ENCODE measurements around the gene NMU.
"Not testable (repeated sequence)": the region's sequence is repeated elsewhere in the genome, so short reads cannot be mapped to it uniquely, and the experiment has no call there.

The NMU gene

DNA sequence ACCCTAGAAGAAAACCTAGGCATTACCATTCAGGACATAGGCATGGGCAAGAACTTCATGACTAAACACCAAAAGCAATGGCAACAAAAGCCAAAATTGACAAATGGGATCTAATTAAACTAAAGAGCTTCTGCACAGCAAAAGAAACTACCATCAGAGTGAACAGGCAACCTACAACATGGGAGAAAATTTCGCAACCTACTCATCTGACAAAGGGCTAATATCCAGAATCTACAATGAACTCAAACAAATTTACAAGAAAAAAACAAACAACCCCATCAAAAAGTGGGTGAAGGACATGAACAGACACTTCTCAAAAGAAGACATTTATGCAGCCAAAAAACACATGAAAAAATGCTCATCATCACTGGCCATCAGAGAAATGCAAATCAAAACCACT is 12.0 kb downstream of the NMU start:
- DNase-seq (ENCODE audit: low read depth): not testable (repeated sequence)

GRCh38 chr4:55618546-55619143 is 17.5 kb downstream of the NMU start:
- no peak for DNase-seq (ENCODE audit: low read depth)

- DNase-seq (ENCODE audit: low read depth): no peak
These were observed 18.4 kb downstream of the NMU start for GRCh38 chr4:55617587-55618197.

- DNase-seq (ENCODE audit: low read depth): no peak
These were observed 21.1 kb downstream of the NMU start for GRCh38 chr4:55615008-55615407.

DNA sequence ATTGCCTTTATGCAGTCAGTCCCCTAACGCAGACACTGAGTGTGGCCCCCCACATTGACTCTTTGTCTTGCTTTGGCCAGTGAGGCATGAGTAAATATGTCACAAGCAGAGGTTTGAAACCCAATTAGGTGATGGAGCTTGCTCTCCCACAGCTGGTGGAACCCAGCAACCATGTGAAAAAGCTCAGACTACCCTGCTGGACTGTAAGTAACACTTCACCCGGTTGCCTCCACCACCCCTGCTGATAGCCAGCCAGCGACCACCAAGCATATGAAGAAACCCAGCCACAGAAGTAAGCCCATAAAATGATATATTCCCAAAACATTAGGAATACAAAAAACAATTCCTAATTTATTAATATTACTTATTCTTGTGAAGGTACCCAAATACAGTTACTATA is 22.5 kb downstream of the NMU start:
- DNase-seq (ENCODE audit: low read depth): no peak

DNA sequence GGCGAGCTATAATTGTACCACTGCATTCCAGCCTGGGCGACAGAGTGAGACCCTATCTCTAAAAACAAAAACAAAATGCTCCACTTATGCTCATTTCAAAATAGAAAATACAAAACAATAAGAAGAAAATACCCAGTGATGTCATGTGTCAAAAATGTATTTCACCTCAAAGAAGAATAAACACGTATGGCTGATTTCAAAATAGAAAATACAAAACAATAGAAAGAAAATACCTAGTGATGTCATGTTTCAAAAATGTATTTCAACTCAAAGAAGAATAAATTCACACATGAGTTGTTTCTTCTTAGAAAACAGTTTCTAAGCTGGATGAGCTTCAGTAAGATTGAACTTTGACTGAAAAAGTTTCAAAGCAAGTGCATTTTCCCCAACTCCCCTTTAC is 23.8 kb downstream of the NMU start:
- no peak for DNase-seq (ENCODE audit: low read depth)

GRCh38 chr4:55611358-55612059 is 24.6 kb downstream of the NMU start:
- no peak for DNase-seq (ENCODE audit: low read depth)

DNA sequence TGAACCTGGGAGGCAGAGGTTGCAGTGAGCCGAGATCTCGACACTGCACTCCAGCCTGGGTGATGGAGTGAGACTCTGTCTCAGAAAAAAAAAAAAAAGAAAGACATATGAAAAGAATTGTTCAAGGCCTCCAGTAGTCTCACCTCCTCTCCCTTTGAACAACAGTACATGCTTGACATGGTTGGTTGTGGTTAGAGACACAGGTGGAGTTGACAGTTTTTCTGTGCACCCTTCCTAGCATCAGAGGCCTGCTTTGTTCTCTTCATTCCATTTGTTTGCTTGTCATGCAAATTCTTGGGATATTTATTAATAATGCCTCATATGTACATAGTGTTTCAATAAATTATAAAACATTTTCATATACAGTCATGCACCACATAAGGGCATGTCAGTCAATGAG is 25.7 kb downstream of the NMU start:
- no peak for DNase-seq (ENCODE audit: low read depth)

GRCh38 chr4:55609393-55609866 is 26.7 kb downstream of the NMU start:
- DNase-seq (ENCODE audit: low read depth): no peak

DNA sequence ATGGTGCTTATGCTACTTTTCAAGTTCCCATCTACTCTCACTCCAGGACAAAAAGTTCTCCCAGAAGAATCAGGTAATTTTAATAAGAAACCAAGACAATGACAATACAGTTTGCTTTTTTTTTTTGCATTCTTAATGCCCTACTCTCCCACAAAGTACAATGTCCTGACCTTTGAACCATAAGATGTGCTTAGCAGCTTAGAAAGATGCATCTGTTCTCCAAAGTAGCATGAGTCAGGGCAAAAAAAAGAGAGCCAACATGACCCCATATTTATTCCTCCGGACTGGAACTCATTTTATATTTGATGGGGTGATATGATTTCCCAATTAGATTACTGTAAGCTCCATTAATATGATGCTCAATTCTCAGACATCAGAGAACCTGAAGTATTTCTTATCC is 27.5 kb downstream of the NMU start:
- no peak for DNase-seq (ENCODE audit: low read depth)

GRCh38 chr4:55604996-55605395 is 31.1 kb downstream of the NMU start:
- no peak for DNase-seq (ENCODE audit: low read depth)

GRCh38 chr4:55600640-55601039 is 35.5 kb downstream of the NMU start:
- no peak for DNase-seq (ENCODE audit: low read depth)

DNA sequence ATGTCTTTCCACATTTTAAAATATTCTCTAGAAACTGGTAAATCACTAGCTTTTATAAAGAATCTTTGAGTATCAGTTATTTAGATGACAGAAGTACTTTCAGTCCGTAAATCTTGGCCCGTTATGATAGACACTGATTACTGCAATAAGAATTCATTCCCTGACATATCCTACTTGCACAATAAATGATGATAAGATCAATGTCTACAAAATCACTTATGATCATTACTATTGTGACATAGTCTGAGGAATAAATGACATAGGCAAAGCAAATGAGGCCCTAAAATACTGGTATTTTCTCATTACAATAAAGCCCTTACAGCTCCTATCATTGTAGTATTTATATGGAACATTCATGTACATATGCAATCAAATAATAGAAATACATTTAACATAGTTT is 37.5 kb downstream of the NMU start:
- no peak for DNase-seq (ENCODE audit: low read depth)

DNA sequence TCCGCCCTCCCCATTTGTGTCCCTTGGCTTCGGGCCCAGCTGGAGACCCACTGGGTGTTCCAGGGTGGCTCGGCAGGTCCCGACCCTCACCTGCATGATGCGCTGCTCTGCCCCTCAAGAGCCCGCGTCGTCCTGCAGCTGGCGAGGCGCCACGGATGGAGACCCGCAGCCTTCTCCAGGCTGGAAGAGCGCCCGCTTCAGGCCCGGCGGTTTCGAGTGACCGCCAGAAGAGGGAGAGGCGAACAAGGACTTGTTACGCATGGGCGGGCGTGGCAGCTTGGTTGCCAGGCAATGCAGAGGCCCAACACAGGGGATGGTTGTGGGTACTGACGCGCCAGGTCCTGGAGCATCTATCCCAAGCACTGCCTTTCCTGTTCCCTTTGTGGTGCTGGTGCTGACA is 44.1 kb downstream of the NMU start, which contains the start of gene PDCL2:
PDCL2 (minus strand) TSS at position 232 of the 400 bp plus-strand sequence; CDS start at position 96, 136 bp downstream.
- no peak for DNase-seq (ENCODE audit: low read depth)

DNA sequence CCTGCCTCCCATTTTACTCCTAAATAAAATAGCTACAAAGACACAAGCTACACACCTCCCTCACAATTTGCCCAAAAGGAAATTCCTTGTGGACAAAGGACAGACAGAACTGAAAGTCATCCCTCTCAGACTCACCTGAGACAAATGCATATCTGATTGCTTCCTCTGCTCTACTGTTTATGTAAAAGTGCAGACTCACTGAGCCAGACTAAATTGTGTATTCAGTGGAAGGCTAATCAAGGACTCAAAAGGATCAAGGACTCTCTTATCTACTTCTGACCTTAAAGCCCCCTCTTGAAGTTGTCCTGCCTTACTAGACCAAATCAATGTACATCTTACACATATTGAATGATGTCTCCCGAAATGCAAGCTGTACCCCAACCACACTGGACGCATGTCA is 47.9 kb downstream of the NMU start:
- DNase-seq (ENCODE audit: low read depth): no peak

- not testable (repeated sequence) for DNase-seq (ENCODE audit: low read depth)
These were observed 53.3 kb downstream of the NMU start for GRCh38 chr4:55582773-55583172.

GRCh38 chr4:55578341-55579010 is 57.6 kb downstream of the NMU start:
- DNase-seq (ENCODE audit: low read depth): no peak

- no peak for DNase-seq (ENCODE audit: low read depth)
These were observed 60.6 kb downstream of the NMU start for GRCh38 chr4:55575513-55575912.

DNA sequence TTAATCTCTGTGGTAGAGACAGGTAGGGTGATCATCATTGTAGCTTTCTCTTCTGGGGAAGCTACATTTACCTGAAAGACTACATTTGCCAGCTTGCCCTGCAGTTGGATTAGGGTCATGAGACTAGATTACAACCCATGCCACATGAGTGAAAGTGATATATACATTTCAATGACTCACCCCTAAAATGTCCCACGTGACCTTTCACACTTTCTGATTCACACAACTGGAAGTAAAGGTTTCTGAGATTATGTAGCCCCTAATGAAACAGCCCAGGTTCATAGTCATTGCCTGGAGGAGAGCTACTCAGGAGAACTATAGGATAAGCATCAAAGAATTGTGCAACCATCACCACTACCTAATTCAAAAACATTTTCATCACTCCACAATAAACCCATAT is 61.8 kb downstream of the NMU start:
- DNase-seq (ENCODE audit: low read depth): no peak

DNA sequence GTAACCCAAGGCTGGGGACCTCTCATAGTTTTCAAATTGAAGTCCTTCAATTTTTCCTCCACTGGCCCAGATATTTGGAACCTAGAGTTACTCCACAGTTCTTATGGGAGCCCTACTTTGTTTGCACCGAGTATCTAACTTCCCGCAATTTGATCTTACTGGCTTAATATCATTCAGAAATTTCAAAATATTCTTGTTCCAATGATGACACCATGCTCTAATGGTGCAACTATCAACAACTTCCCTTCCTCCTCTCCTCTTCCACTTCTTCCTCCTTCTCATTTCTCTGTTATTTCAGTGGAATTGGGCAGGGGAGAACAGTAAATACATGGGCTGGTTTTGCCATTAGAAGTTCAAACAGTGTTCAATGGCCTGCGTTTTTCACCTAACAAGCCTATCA is 64.3 kb downstream of the NMU start:
- no peak for DNase-seq (ENCODE audit: low read depth)

GRCh38 chr4:55568905-55569504 is 67.1 kb downstream of the NMU start:
- DNase-seq (ENCODE audit: low read depth): no peak

DNA sequence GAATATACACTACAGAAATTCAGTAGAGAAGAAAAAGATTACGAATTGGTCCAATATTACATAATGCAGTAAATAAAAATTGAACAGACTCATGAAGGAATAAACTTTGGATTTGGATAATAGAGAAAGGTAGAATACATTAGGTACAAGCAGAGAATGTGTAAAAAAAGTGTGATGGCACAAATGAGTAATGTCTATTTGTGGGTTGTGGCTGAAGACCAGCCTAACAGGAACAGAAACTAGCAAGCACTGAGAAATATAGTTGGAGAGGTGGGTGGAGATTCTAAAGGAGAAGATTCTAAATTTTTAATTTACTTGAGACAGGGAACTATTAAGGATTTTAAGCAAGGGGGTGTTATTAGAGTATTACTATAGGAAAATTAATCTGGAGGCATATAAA is 74.2 kb downstream of the NMU start:
- no peak for DNase-seq (ENCODE audit: low read depth)
